ENCODE data around the gene PRDM16.

PRDM16 gene

DNA sequence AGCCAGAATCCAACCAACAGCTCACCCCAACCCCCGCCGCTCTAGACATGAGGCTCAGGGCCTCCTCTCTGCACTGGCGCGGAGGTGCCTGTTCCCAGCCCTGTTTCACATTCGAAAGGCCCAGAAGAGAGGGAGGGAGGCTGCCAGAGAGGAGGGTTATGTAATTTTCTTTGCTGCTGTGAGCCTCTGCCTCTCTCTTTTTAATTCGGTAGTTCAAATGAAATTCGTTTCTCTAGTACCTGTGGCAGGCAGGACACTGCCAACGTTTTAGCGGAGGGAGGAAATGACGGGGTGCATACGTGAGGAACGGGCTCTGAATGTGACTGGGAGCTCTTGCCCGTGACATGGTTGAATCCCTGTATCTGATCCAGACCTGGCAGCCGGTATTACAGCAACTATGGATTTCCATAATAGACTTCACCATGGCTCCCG, 9.4 kb downstream of the PRDM16 start:
- ChIA-PET POLR2A (ENCODE audit: low non-redundant PET) (no interaction called here), CTCF (interaction anchor here (0.6 kb wide), 1 partner anchor 526 kb away, joined by 3 read pairs; no protein-coding TSS in a partner anchor)
- no peak for DNase-seq (ENCODE audit: low spot score)
- TF ChIP-seq, protein P1, sequence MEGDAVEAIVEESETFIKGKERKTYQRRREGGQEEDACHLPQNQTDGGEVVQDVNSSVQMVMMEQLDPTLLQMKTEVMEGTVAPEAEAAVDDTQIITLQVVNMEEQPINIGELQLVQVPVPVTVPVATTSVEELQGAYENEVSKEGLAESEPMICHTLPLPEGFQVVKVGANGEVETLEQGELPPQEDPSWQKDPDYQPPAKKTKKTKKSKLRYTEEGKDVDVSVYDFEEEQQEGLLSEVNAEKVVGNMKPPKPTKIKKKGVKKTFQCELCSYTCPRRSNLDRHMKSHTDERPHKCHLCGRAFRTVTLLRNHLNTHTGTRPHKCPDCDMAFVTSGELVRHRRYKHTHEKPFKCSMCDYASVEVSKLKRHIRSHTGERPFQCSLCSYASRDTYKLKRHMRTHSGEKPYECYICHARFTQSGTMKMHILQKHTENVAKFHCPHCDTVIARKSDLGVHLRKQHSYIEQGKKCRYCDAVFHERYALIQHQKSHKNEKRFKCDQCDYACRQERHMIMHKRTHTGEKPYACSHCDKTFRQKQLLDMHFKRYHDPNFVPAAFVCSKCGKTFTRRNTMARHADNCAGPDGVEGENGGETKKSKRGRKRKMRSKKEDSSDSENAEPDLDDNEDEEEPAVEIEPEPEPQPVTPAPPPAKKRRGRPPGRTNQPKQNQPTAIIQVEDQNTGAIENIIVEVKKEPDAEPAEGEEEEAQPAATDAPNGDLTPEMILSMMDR (conservative IDR thresholded peaks at IDR 0.05; ENCODE audit: low read depth), result no peak
- no peak overlapping the region for H3K27ac ChIP-seq

- TF ChIP-seq, protein P1 (conservative IDR thresholded peaks at IDR 0.05; ENCODE audit: low read depth), result no peak
- ChIA-PET CTCF (no interaction called here), POLR2A (ENCODE audit: low non-redundant PET) (no interaction called here)
- no peak for DNase-seq (ENCODE audit: low spot score)
- H3K27ac ChIP-seq, result no peak overlapping the region
These were observed 9.9 kb downstream of the PRDM16 start for GRCh38 chr1:3078871-3079270.

GRCh38 chr1:3079381-3080052, 10.5 kb downstream of the PRDM16 start:
- no peak overlapping the region for H3K27ac ChIP-seq
- CTCF ChIA-PET, result no interaction called here
- TF ChIP-seq, protein P1 (conservative IDR thresholded peaks at IDR 0.05; ENCODE audit: low read depth), result no peak
- POLR2A ChIA-PET (ENCODE audit: low non-redundant PET), result no interaction called here
- DNase-seq (ENCODE audit: low spot score), result no peak

DNA sequence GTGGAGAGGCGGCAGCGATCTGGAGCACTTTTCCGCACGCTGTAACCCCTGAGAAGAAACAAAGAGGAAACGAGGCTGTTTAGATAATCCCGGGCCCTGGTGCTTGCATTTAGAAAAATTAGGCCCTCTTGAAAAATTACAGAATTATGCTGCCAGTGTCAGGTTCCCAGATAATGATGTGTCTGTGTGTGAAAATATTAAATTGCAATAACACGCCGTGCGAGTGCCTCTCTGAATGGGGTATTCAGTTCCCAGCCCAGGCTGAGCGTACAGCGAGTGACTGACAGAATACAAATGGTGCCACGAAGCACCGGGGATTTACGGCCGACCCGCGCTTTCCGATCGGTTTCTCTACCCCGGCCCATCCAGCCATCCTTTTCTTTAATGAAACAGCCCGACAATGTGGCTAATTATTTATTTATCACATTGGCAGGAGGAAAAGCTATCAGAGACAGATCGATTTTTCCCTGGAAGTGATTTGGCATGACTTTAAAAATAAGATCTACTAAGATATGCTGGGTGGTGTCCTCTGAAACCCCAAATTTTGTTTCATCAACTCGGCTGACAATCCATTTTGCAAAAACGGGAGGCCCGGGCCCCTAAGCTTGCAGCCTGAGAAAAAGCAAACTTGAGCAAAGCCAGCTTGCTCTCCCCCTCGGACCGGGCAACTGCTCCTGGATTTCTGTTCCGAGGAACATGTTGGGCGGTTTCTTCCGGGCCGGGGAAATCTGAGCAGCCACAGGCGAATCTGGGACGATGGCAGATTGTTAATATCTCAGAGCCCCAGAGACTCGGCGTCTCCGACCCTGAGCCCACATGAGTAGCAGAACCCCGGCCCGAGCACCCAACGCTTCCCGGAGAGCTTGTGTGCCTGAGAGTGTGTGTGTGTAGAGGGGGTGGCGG, 11.3 kb downstream of the PRDM16 start:
- CTCF ChIA-PET, result no interaction called here

DNA sequence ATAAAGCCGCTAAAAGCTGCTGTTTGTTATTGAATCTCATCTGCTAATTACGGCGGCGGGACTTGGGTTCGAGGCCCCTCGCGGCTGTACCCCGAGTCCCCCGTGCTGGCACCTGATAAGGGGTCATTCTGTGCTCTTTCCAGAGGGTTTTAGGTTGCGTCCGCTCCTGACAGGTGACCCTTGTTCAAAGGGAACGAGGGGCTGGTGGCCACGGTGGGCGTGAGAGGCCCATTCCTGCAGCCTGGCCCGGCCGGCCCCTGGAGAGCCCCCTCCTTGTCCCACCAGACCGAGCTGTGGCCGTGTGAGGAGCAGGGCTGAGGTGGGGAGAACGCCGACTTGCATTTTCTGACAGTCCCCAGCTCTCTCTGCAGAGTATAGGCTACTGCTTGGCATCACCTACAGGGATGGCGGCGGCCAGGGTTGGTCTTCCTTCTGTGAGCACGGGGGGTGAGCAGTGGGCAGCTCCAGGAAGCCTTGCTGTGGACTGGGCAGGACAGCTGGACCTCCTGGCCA, 12.2 kb downstream of the PRDM16 start:
- TF ChIP-seq, protein P1 (conservative IDR thresholded peaks at IDR 0.05; ENCODE audit: low read depth), result no peak
- POLR2A ChIA-PET (ENCODE audit: low non-redundant PET), result no interaction called here
- DNase-seq (ENCODE audit: low spot score), result no peak
- CTCF ChIA-PET, result no interaction called here
- no peak overlapping the region for H3K27ac ChIP-seq

More for the DNA sequence above, 11.3 kb downstream of the PRDM16 start:
- no peak overlapping the region for H3K27ac ChIP-seq
- POLR2A ChIA-PET (ENCODE audit: low non-redundant PET), result no interaction called here
- DNase-seq (ENCODE audit: low spot score), result no peak
- TF ChIP-seq, protein P1 (conservative IDR thresholded peaks at IDR 0.05; ENCODE audit: low read depth), result no peak

DNA sequence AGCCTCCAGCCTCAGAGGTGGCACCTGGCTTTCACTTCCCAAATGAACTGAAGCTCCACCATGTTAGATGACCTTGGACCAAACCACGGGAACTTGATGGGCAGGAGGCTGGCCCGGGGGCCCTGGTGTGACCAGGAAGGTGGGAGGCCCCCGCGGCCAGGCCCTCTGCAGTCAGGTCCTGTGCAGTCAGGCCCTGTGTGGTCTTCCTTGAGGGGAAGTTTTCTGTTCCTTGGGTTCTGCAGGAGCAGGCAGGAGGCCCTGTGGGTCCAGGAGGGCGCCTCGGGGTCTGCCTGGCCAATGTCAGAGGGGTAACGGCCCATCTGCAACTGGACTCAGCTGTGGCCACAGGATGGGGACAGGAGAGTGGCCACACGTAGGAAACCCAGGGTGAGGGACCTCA, 13.0 kb downstream of the PRDM16 start:
- ChIA-PET POLR2A (ENCODE audit: low non-redundant PET) (no interaction called here), CTCF (no interaction called here)
- no peak overlapping the region for H3K27ac ChIP-seq
- DNase-seq (ENCODE audit: low spot score), result no peak
- TF ChIP-seq, protein P1 (conservative IDR thresholded peaks at IDR 0.05; ENCODE audit: low read depth), result no peak
